ENCODE measurements around the gene EID2B. TPM values are rescaled to one million over a fixed set of nuclear protein-coding genes. Genes with fewer than 3 reads are reported as not detected.
A peak's percentile ranks its signal among the peaks of the same experiment; 100 is the strongest.

Gene EID2B
- polyA plus RNA-seq, 3 donors = 1.2 to 2.6 (median 2.4) TPM

DNA sequence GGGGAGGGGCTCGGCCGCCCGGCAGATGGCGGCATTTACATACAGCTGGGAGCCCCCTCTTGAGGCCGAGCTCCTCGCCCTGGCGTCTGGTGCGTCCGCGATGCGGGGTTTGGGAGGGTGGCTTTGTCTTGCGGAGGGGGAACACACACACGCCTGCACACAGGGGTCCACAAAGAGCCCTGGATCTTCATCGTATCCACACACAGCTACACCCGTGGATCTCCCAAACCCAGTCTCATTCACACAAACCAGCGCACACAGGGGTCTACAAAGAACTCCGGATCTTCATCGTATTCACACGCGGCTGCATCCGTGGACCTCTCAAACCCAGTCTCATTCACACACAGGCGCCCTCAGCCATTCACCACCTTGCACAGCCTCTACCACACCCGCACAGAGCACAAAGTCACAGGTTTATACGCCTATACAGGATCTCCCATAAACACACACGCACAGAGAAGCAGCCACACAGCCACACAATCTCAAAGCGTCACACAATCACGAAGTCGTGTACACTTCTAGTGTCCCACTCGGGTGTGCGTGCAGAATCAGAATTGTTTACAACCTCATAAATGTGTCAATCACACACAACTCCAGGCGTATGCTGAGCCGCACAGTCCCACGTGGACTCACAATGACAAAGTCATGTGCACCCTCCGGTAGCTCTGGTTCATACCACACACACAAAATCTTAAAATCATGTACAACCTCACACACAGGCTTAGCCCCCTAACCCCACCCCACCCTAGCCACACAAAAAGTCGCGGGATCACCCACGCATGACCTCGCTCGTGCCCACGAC lies 34.5 kb downstream of the EID2B start:
- Histone ChIP-seq H3K9me3 (replicated peaks in 1 of 2; ENCODE audit: control insufficient read depth in 1 of 2, insufficient read depth in 1 of 2, low read length in 2 of 2) (peaks cover 0 to 7% of the 10 kb centered on the region in 2 donors), H3K36me3 (replicated peaks in 1 of 2; ENCODE audit: control insufficient read depth in 1 of 2, insufficient read depth in 2 of 2, low read length in 2 of 2) (no peaks in the 10 kb centered on the region), H3K79me2 (ENCODE audit: insufficient read depth, low read length) (no peaks in the 10 kb centered on the region), H3K9ac (ENCODE audit: insufficient read depth, low read length, poor library complexity, severe bottlenecking) (no peak overlapping the region), H3K4me1 (ENCODE audit: control insufficient read depth in 1 of 2, insufficient read depth in 2 of 2, low read length in 2 of 2) (peaks cover 5% of the 10 kb centered on the region in 2 donors), H4K20me1 (ENCODE audit: insufficient read depth, low read length) (no peaks in the 10 kb centered on the region), H3K4me2 (replicated peaks; ENCODE audit: extremely low read depth, low read length, poor library complexity, severe bottlenecking) (no peak overlapping the region), H3K27me3 (ENCODE audit: control insufficient read depth in 2 of 2, insufficient read depth in 2 of 2, low read length in 2 of 2) (peaks cover 30 to 60% of the 10 kb centered on the region in 2 donors), H3K27ac (ENCODE audit: low read depth in 1 of 2, low read length in 2 of 2) (no peak overlapping the region), H3K4me3 (replicated peaks in 1 of 3; ENCODE audit: low read depth in 2 of 3, low read length in 3 of 3) (no peak overlapping the region), H2AFZ (ENCODE audit: insufficient read depth, low read depth, low read length, poor library complexity, severe bottlenecking) (peak overlapping the region; percentile 30)
- Mint-ChIP-seq H3K27ac (peak overlapping the region in 2 of 7 donors; percentile 16 to 33), H3K4me3 (peak overlapping the region in 1 of 2 donors; percentile 86), H3K4me1 (peaks cover 9% of the 10 kb centered on the region), H3K36me3 (peaks cover 0 to 11% of the 10 kb centered on the region in 2 donors), H3K27me3 (ENCODE audit: low read depth in 3 of 3) (peaks cover 65 to 73% (median 66%) of the 10 kb centered on the region in 3 donors), H3K9me3 (peaks cover 0 to 23% (median 7%) of the 10 kb centered on the region in 7 donors)
- no peak for TF ChIP-seq CTCF (IDR thresholded peaks at IDR 0.05)
- 2% methylated on average over 28 of the region's 40 CpGs for WGBS (ENCODE audit: insufficient coverage)
- intact Hi-C loops (cut with micrococcal nuclease) = loop anchor here in 1 of 2 donors (10.0 kb wide), 1 partner anchor 177 kb away; no protein-coding TSS in a partner anchor
- DNase-seq = no peak

DNA sequence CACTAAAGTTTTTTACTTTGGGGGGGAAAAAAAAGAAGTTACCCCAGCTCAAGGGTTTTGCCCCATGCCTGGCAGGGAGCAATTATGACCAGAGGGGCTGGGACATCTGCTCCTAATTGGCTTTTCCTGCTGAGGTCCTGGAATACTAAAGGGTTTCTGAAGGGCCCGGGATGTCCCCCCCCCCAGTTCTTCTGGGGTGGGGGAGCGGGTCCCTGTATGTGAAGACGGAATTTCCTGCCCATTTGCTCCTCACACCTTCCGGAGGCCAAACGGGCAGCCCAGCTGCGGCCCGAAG lies 35.0 kb downstream of the EID2B start:
- Histone ChIP-seq H3K27me3 (ENCODE audit: control insufficient read depth in 2 of 2, insufficient read depth in 2 of 2, low read length in 2 of 2) (peaks cover 30 to 60% of the 10 kb centered on the region in 2 donors), H3K36me3 (replicated peaks in 1 of 2; ENCODE audit: control insufficient read depth in 1 of 2, insufficient read depth in 2 of 2, low read length in 2 of 2) (no peaks in the 10 kb centered on the region), H3K4me2 (replicated peaks; ENCODE audit: extremely low read depth, low read length, poor library complexity, severe bottlenecking) (no peak overlapping the region), H3K9me3 (replicated peaks in 1 of 2; ENCODE audit: control insufficient read depth in 1 of 2, insufficient read depth in 1 of 2, low read length in 2 of 2) (peaks cover 0 to 7% of the 10 kb centered on the region in 2 donors), H2AFZ (ENCODE audit: insufficient read depth, low read depth, low read length, poor library complexity, severe bottlenecking) (peak overlapping the region; percentile 30), H4K20me1 (ENCODE audit: insufficient read depth, low read length) (no peaks in the 10 kb centered on the region), H3K27ac (ENCODE audit: low read depth in 1 of 2, low read length in 2 of 2) (no peak overlapping the region), H3K4me1 (ENCODE audit: control insufficient read depth in 1 of 2, insufficient read depth in 2 of 2, low read length in 2 of 2) (peaks cover 4 to 5% of the 10 kb centered on the region in 2 donors), H3K79me2 (ENCODE audit: insufficient read depth, low read length) (no peaks in the 10 kb centered on the region), H3K4me3 (replicated peaks in 1 of 3; ENCODE audit: low read depth in 2 of 3, low read length in 3 of 3) (no peak overlapping the region), H3K9ac (ENCODE audit: insufficient read depth, low read length, poor library complexity, severe bottlenecking) (no peak overlapping the region)
- H3K27ac Mint-ChIP-seq = no peak overlapping the region
- peaks cover 0 to 20% (median 3%) of the 10 kb centered on the region in 7 donors for H3K9me3 Mint-ChIP-seq
- peaks cover 0 to 11% of the 10 kb centered on the region in 2 donors for H3K36me3 Mint-ChIP-seq
- intact Hi-C loops (cut with micrococcal nuclease) = loop anchor here in 1 of 2 donors (10.0 kb wide), 1 partner anchor 177 kb away; no protein-coding TSS in a partner anchor
- no peak for TF ChIP-seq CTCF (IDR thresholded peaks at IDR 0.05)
- no CpG with 5 or more reads among the region's 7 CpGs for WGBS (ENCODE audit: insufficient coverage)
- DNase-seq = no peak
- H3K4me3 Mint-ChIP-seq = peak overlapping the region in 1 of 2 donors; percentile 86
- peaks cover 8% of the 10 kb centered on the region for H3K4me1 Mint-ChIP-seq
- H3K27me3 Mint-ChIP-seq (ENCODE audit: low read depth in 3 of 3) = peaks cover 61 to 69% (median 64%) of the 10 kb centered on the region in 3 donors

Data from CD14-positive monocyte (primary cell).